ENCODE measurements around the gene ARPC5.

ARPC5 gene

GRCh38 chr1:183571678-183572268 lies 63.8 kb downstream of the ARPC5 start:
- TF ChIP-seq, protein P1, sequence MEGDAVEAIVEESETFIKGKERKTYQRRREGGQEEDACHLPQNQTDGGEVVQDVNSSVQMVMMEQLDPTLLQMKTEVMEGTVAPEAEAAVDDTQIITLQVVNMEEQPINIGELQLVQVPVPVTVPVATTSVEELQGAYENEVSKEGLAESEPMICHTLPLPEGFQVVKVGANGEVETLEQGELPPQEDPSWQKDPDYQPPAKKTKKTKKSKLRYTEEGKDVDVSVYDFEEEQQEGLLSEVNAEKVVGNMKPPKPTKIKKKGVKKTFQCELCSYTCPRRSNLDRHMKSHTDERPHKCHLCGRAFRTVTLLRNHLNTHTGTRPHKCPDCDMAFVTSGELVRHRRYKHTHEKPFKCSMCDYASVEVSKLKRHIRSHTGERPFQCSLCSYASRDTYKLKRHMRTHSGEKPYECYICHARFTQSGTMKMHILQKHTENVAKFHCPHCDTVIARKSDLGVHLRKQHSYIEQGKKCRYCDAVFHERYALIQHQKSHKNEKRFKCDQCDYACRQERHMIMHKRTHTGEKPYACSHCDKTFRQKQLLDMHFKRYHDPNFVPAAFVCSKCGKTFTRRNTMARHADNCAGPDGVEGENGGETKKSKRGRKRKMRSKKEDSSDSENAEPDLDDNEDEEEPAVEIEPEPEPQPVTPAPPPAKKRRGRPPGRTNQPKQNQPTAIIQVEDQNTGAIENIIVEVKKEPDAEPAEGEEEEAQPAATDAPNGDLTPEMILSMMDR (conservative IDR thresholded peaks at IDR 0.05; ENCODE audit: low read depth, low read length), result no peak

More at GRCh38 chr1:183571678-183572268, 63.8 kb downstream of the ARPC5 start:
- DNase-seq (ENCODE audit: low read depth), result peak; percentile 15
- no peak overlapping the region for H3K4me3 ChIP-seq (ENCODE audit: low read depth, low read length)
